Pancreas (tissue), 10 donors: Measurements from ENCODE around the gene TNNT1. TPM values are rescaled to one million over a fixed set of nuclear protein-coding genes. Genes with fewer than 3 reads are reported as not detected.

Experiments
- ATAC-seq, 4 donors: fragments of 200-7000 bp; cut with Tn5 transposase; one replicate each; pipeline versions ENCODE4 v1.8.0 to v1.9.1; 2020; ENCODE audit warnings: mild to moderate bottlenecking in 4 of 4, moderate library complexity in 4 of 4
- DNase-seq, 6 donors: peaks; one replicate each; pipeline ENCODE4 v3.0.0-alpha.2; 2020
- FAIRE-seq: peaks from 2 replicates; lab custom pipeline; 2012; peaks lifted over from hg19 to GRCh38; lab: Jason Lieb, UNC
- H3K27ac ChIP-seq, 4 donors: fragments of 200-600 bp; sonication (generic); 1 replicate in 3 of 4; 2 replicates in 1 of 4; pipeline versions ENCODE4 v1.5.0 to v1.8.0; 2020
- H3K27me3 ChIP-seq, 4 donors: fragments of 200-600 bp; one replicate each; pipeline ENCODE4 v1.8.0; 2021
- H3K36me3 ChIP-seq, 3 donors: fragments of 200-600 bp; sonication (generic) in 1 of 3; one replicate each; pipeline versions ENCODE4 v1.5.0 to v1.8.0; 2020 to 2021
- H3K4me1 ChIP-seq, 3 donors: fragments of 200-600 bp; one replicate each; pipeline ENCODE4 v1.8.0; 2021
- H3K4me3 ChIP-seq, 4 donors: fragments of 200-600 bp; sonication (generic) in 2 of 4; one replicate each; pipeline versions ENCODE4 v1.5.0 to v1.8.0; 2020 to 2021
- H3K9me3 ChIP-seq, 4 donors: fragments of 200-600 bp; one replicate each; pipeline ENCODE4 v1.8.0; 2021
- WGBS, 2 donors: extraction: QIAGEN DNeasy Blood & Tissue Kit; methylation state at CpG; one replicate each; pipeline ENCODE4 v1.1.7; 2013; 5-methylcytosine and 5-hydroxymethylcytosine counted together
- intact Hi-C, 3 donors: fragments of 100-400 bp; cut with DNase I; formaldehyde crosslinking; loops; one replicate each; pipeline versions ENCODE4 v1.11.1 to v1.14.2; 2022
- polyA plus RNA-seq, 2 donors: library from polyadenylated mRNA; stranded (reverse); fragments of 200-250 nt; gene quantifications; one replicate each; pipeline ENCODE4 v1.2.3, GENCODE V29; 2013
- total RNA-seq, 6 donors: library from RNA; stranded (reverse); fragmentation: NEBNext Ultra II Directional in 4 of 6; extraction: Animal tissue kit (Norgen Biotek cat#: 25700) in 4 of 6; gene quantifications; one replicate each; pipeline versions ENCODE4 v1.2.1 to v1.2.4, GENCODE V29; 2021 to 2023
- TF ChIP-seq, protein P1 (sequence below), 4 donors: fragments of 200-600 bp; sonication (generic) in 3 of 4; IDR thresholded peaks; one replicate each; pipeline versions ENCODE4 v1.5.0 to v1.8.0; 2021; ENCODE audit warnings: antibody characterized with exemption in 4 of 4
- donor health status: healthy with polysubstance abuse.
- donor health status: DM: no; HTN: no; CAD: no; lungs with moderate emphysema.
- donor health status: DM: no; HTN: no; CAD: no.
- donor health status: control.
- donor health status: control.
- donor health status: Bipolar disorder and iron deficiency.
- donor health status: DM: yes; HTN: yes; CAD: no.
- donor health status: DM: no; HTN: no; CAD: no.
- donor health status: DM: no; HTN: no; CAD: no.
- donor health status: DM: yes; HTN: yes; CAD: no.

TNNT1 gene
- total and polyA plus RNA-seq, 8 donors: 0.54 to 4.0 TPM; not detected in 6

- FAIRE-seq (no peak), DNase-seq (peak in 4 of 6 donors; percentile 53 to 71 (median 56))
These were observed 30.5 kb downstream of the TNNT1 start for GRCh38 chr19:55118401-55118991.

DNA sequence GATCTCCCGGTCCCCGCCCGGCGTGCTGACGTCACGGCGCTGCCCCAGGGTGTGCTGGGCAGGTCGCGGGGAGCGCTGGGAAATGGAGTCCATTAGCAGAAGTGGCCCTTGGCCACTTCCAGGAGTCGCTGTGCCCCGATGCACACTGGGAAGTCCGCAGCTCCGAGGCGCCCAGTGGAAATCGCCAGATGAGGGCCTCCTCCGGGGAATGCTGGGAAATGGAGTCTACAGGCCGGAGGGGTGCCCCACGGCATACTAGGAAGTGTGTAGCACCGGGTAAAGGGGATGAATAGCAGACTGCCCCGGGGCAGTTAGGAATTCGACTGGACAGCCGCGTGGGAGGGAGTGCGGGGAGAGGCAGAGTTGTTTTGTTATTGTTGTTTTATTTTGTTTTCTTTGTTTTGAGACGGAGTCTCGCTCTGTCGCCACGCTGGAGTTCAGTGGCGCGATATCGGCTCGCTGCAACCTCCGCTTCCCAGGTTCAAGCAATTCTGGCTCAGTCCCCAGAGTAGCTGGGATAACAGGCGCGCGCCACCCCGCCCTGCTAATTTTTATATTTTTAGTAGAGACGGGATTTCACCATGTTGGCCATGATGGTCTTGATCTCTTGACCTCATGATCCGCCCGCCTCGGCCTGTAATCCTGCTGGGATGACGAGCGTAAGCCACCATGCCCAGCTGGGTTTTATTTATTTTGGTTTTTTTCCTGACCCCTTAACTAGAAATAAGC, 31.2 kb downstream of the TNNT1 start:
- H3K36me3 ChIP-seq: no peaks in the 10 kb centered on the region
- TF ChIP-seq, protein P1, sequence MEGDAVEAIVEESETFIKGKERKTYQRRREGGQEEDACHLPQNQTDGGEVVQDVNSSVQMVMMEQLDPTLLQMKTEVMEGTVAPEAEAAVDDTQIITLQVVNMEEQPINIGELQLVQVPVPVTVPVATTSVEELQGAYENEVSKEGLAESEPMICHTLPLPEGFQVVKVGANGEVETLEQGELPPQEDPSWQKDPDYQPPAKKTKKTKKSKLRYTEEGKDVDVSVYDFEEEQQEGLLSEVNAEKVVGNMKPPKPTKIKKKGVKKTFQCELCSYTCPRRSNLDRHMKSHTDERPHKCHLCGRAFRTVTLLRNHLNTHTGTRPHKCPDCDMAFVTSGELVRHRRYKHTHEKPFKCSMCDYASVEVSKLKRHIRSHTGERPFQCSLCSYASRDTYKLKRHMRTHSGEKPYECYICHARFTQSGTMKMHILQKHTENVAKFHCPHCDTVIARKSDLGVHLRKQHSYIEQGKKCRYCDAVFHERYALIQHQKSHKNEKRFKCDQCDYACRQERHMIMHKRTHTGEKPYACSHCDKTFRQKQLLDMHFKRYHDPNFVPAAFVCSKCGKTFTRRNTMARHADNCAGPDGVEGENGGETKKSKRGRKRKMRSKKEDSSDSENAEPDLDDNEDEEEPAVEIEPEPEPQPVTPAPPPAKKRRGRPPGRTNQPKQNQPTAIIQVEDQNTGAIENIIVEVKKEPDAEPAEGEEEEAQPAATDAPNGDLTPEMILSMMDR (IDR thresholded peaks at IDR 0.05): no peak
- peaks cover 0 to 11% (median 5%) of the 10 kb centered on the region in 3 donors for H3K4me1 ChIP-seq
- H3K4me3 ChIP-seq: peak overlapping the region; percentile 69 to 90 (median 80)
- intact Hi-C loops: no loop called here
- FAIRE-seq: peak; percentile 41
- no peaks in the 10 kb centered on the region for H3K27me3 ChIP-seq
- peak; percentile 98 to 99 (median 99) for DNase-seq
- H3K9me3 ChIP-seq: no peaks in the 10 kb centered on the region
- H3K27ac ChIP-seq: peak overlapping the region in 3 of 4 donors; percentile 29 to 81 (median 48)
- peak; percentile 91 to 95 (median 94) for ATAC-seq
- 0 to 1% methylated on average over 43 to 44 of the region's 44 CpGs for WGBS, 2 donors

More at GRCh38 chr19:55118401-55118991, 30.5 kb downstream of the TNNT1 start:
- intact Hi-C loops: no loop called here
- 28 to 30% methylated on average over 22 of the region's 22 CpGs for WGBS, 2 donors
- Histone ChIP-seq H3K4me3 (peak overlapping the region in 3 of 4 donors; percentile 69 to 90 (median 87)), H3K4me1 (peaks cover 0 to 11% (median 5%) of the 10 kb centered on the region in 3 donors), H3K9me3 (no peaks in the 10 kb centered on the region), H3K27me3 (no peaks in the 10 kb centered on the region), H3K27ac (peak overlapping the region in 1 of 4 donors; percentile 29), H3K36me3 (no peaks in the 10 kb centered on the region)
- TF ChIP-seq, protein P1 (IDR thresholded peaks at IDR 0.05): no peak
- peak in 3 of 4 donors; percentile 2 to 34 (median 14) for ATAC-seq

- FAIRE-seq: no peak
- H3K4me1 ChIP-seq: peaks cover 0 to 11% (median 5%) of the 10 kb centered on the region in 3 donors
- no peaks in the 10 kb centered on the region for H3K36me3 ChIP-seq
- no peaks in the 10 kb centered on the region for H3K27me3 ChIP-seq
- TF ChIP-seq, protein P1 (IDR thresholded peaks at IDR 0.05): no peak
- peak within 1 kb of the TSS; percentile 42 to 81 (median 46) for H3K27ac ChIP-seq
- WGBS, 2 donors: 0 to 1% methylated on average over 34 to 97 of the region's 97 CpGs
- ATAC-seq: peak in 3 of 4 donors; percentile 1 to 3 (median 2)
- H3K9me3 ChIP-seq: no peaks in the 10 kb centered on the region
- DNase-seq: peak; percentile 40 to 80 (median 58)
- intact Hi-C loops: no loop called here
- peak within 1 kb of the TSS; percentile 69 to 90 (median 80) for H3K4me3 ChIP-seq
These were observed 31.9 kb downstream of the TNNT1 start, which contains the start of gene PPP1R12C for GRCh38 chr19:55116859-55117662. TSS of gene PPP1R12C (minus strand) at chr19:55117637. CDS start at chr19:55117543, 94 bp downstream.

- no peaks in the 10 kb centered on the region for H3K9me3 ChIP-seq
- no peaks in the 10 kb centered on the region for H3K27me3 ChIP-seq
- FAIRE-seq: no peak
- peak in 2 of 4 donors; percentile 8 to 34 for ATAC-seq
- peak overlapping the region in 2 of 4 donors; percentile 42 to 50 for H3K27ac ChIP-seq
- 2 to 3% methylated on average over 25 of the region's 25 CpGs for WGBS, 2 donors
- H3K4me3 ChIP-seq: peak overlapping the region; percentile 61 to 90 (median 80)
- TF ChIP-seq, protein P1 (IDR thresholded peaks at IDR 0.05): no peak
- DNase-seq: peak in 3 of 6 donors; percentile 44 to 50 (median 45)
- peaks cover 0 to 11% (median 5%) of the 10 kb centered on the region in 3 donors for H3K4me1 ChIP-seq
- intact Hi-C loops: no loop called here
- no peaks in the 10 kb centered on the region for H3K36me3 ChIP-seq
These were observed 32.7 kb downstream of the TNNT1 start for GRCh38 chr19:55116232-55116858.
